Nephron (organoid): ENCODE results near the gene TIMM29.

Experiments used
- H3K27ac Mint-ChIP-seq, 3 experiments: 2 replicates each; pipeline ENCODE4 v1.8.0; 2020; ENCODE audit warnings: mixed read lengths in 3 of 3, mild to moderate bottlenecking in 2 of 3, moderate library complexity in 1 of 3
- H3K27me3 Mint-ChIP-seq: 2 replicates; pipeline ENCODE4 v1.8.0; 2021; ENCODE audit warnings: low read depth, mild to moderate bottlenecking, moderate library complexity, mixed read lengths
- H3K36me3 Mint-ChIP-seq: 2 replicates; pipeline ENCODE4 v1.8.0; 2020; ENCODE audit warnings: low read depth, mixed read lengths
- H3K4me1 Mint-ChIP-seq: 2 replicates; pipeline ENCODE4 v1.8.0; 2020; ENCODE audit warnings: mixed read lengths
- H3K4me3 Mint-ChIP-seq, 3 experiments: 2 replicates each; pipeline ENCODE4 v1.8.0; 2020; ENCODE audit warnings: mild to moderate bottlenecking in 3 of 3, mixed read lengths in 3 of 3, moderate library complexity in 2 of 3
- H3K9me3 Mint-ChIP-seq: 2 replicates; pipeline ENCODE4 v1.8.0; 2020; ENCODE audit warnings: mixed read lengths
- TF ChIP-seq, protein P1 (sequence below), 3 experiments: fragments of 200-600 bp; sonication (generic); IDR thresholded peaks; one replicate each; pipeline ENCODE4 v1.5.0; 2021; ENCODE audit warnings: antibody characterized with exemption in 3 of 3; ENCODE audit not compliant: unreplicated experiment in 3 of 3

Gene TIMM29

DNA sequence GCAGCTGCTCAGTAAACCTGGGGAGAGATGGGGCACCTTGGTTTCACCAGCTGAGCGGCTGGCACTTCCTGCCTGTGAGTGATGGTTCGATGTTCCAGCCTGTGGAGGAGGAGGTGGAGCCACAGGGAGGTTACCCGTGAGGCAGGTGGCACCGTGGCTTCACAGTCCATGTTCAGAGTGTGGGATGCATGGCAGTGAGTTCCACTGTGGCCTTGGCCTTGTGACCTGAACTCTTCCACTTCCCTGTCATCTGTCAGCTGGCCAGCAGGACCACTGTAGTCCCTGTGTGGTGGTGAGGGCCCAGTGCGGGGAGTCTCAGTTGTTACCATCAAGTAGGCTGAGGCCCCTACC is 49.1 kb downstream of the TIMM29 start:
- Mint-ChIP-seq H3K27ac (peak overlapping the region; percentile 42 to 79 (median 57)), H3K9me3 (no peaks in the 10 kb centered on the region), H3K27me3 (no peaks in the 10 kb centered on the region), H3K36me3 (peaks cover 40% of the 10 kb centered on the region), H3K4me3 (no peak overlapping the region), H3K4me1 (peaks cover 36% of the 10 kb centered on the region)
- TF ChIP-seq, protein P1, sequence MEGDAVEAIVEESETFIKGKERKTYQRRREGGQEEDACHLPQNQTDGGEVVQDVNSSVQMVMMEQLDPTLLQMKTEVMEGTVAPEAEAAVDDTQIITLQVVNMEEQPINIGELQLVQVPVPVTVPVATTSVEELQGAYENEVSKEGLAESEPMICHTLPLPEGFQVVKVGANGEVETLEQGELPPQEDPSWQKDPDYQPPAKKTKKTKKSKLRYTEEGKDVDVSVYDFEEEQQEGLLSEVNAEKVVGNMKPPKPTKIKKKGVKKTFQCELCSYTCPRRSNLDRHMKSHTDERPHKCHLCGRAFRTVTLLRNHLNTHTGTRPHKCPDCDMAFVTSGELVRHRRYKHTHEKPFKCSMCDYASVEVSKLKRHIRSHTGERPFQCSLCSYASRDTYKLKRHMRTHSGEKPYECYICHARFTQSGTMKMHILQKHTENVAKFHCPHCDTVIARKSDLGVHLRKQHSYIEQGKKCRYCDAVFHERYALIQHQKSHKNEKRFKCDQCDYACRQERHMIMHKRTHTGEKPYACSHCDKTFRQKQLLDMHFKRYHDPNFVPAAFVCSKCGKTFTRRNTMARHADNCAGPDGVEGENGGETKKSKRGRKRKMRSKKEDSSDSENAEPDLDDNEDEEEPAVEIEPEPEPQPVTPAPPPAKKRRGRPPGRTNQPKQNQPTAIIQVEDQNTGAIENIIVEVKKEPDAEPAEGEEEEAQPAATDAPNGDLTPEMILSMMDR (IDR thresholded peaks at IDR 0.05; ENCODE audit: unreplicated experiment in 3 of 3) = no peak
